GM19351 (cell line): ENCODE data around the gene TNFAIP2.
A peak's percentile ranks its signal among the peaks of the same experiment; 100 is the strongest.

Experiments used
- ATAC-seq: cut with Tn5 transposase; IDR thresholded peaks from one replicate; pipeline ENCODE4 v1.9.1; 2021; ENCODE audit warnings: mild to moderate bottlenecking, moderate library complexity; ENCODE audit not compliant: unreplicated experiment

The TNFAIP2 gene

GRCh38 chr14:103094406-103095209 is 28.7 kb upstream of the TNFAIP2 start, which contains the start of gene EXOC3L4:
Gene EXOC3L4 (plus strand): TSS chr14:103094725. CDS start chr14:103100220, 5,495 bp downstream.
- no peak for ATAC-seq

GRCh38 chr14:103095210-103095778 is 28.0 kb upstream of the TNFAIP2 start:
- no peak for ATAC-seq

- no peak for ATAC-seq
Measured at GRCh38 chr14:103096387-103096786, 26.9 kb upstream of the TNFAIP2 start.

GRCh38 chr14:103097244-103097993 is 25.8 kb upstream of the TNFAIP2 start:
- no peak for ATAC-seq

- ATAC-seq = no peak
Measured at GRCh38 chr14:103097994-103098957, 25.0 kb upstream of the TNFAIP2 start.

GRCh38 chr14:103099081-103099732 is 24.1 kb upstream of the TNFAIP2 start:
- no peak for ATAC-seq

- no peak for ATAC-seq
Measured at GRCh38 chr14:103099733-103100280, 23.5 kb upstream of the TNFAIP2 start.

- peak; percentile 76 for ATAC-seq
Measured at GRCh38 chr14:103100281-103101121, 22.8 kb upstream of the TNFAIP2 start.

- no peak for ATAC-seq
Measured at GRCh38 chr14:103101257-103101962, 21.9 kb upstream of the TNFAIP2 start.

GRCh38 chr14:103101963-103102688 is 21.1 kb upstream of the TNFAIP2 start:
- ATAC-seq = no peak

- no peak for ATAC-seq
Measured at GRCh38 chr14:103102689-103103260, 20.5 kb upstream of the TNFAIP2 start.

- no peak for ATAC-seq
Measured at GRCh38 chr14:103103461-103104388, 19.5 kb upstream of the TNFAIP2 start.

GRCh38 chr14:103104389-103104653 is 18.9 kb upstream of the TNFAIP2 start:
- ATAC-seq = no peak

- no peak for ATAC-seq
Measured at GRCh38 chr14:103104654-103105452, 18.4 kb upstream of the TNFAIP2 start.

GRCh38 chr14:103105580-103106150 is 17.6 kb upstream of the TNFAIP2 start:
- ATAC-seq = no peak
